Mammary microvascular endothelial cell (primary cell): ENCODE results near the gene FFAR3. TPM values are rescaled to one million over a fixed set of nuclear protein-coding genes. Genes with fewer than 3 reads are reported as not detected.

Experiments used
- total RNA-seq: library from RNA; depleted of rRNA; stranded (reverse); fragments of >200 nt; gene quantifications from 2 replicates; pipeline ENCODE4 v1.2.3, GENCODE V29; 2015

The FFAR3 gene
- not detected in 2 replicates for total RNA-seq

DNA sequence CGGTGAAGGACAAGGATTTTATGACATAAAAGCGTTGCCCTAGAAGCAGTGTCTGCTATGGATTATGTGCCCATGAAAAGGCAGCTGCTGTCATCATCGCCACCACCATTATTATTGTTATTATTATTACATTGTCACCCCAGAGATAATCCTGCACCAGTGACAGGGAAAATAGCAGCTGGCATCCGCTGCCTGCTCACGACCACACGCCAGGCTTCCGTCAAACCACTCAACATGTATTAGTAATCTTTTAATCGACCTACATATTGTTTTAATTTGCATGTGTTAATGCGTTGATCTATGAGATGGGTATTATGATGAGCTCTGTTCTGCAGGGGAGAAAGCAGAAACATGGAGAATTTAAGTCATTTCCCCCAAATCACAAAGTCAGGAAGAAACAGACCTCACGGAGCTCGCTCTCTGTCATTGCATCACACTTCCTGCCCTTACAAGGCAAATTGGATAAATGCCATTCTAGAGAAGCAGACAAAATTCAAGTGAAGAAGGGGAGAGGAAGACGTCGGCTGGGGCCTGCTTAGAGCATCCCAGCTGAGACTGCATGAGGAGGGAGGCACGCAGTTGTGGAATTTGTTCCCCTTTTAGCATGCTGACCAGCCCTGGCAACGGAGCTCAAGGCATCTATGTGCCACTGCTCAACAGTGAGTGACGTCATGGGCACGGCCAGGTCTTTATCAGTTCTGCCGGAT, at the start of gene FFAR3:
TSS of gene FFAR3 (plus strand) at position 594 of the 707 bp plus-strand sequence. CDS start 431 bp downstream, outside the sequence.

DNA sequence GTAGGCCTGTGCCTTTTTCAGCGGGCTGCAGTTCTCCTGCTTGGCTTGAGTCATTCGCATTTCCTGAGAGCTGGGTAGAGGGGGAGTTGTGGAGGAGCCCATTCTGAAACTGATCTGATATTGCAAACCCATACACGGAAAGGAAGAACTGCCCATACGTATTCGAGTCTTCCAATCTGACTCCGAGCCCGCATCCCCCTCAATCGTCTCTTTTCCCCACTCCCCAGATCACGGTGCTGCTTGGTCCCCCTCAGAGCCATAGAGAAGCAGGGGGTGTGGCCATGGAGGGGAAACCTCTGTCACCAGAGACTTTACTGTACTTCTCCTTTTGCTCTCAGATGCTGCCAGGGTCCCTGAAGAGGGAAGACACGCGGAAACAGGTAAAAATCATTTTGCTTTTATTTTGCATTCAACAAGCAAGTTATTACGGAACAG, 29.4 kb upstream of the FFAR3 start, which contains the start of gene CD22:
TSS of gene CD22 (plus strand) at position 337 of the 435 bp plus-strand sequence. CDS start 2,854 bp downstream, outside the sequence.

GRCh38 chr19:35347171-35347929, 10.9 kb upstream of the FFAR3 start, which contains the start of gene FFAR1:
Gene FFAR1, plus strand, starts transcription at chr19:35347902. Its CDS starts 3,650 bp downstream, at chr19:35351552.

DNA sequence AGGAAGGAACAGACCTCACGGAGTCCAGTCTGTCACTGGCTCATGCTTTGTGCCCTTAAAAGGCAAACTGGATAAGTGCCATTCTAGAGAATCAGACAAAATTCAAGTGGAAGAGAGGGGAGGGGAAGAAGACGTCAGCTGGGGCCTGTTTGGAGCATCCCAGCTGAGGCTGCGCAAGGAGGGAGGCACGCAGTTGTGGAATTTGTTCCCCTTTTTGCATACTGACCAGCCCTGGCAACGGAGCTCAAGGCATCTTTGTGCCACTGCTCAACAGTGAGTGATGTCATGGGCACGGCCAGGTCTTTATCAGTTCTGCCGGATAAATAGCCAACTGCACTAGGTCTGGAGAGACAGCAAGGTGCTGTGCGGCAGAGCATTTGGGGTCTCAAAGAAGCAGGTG, 12.5 kb downstream of the FFAR3 start, which contains the start of gene GPR42:
TSS of gene GPR42 (plus strand) at position 347 of the 400 bp plus-strand sequence. CDS start 292 bp downstream, outside the sequence.

Other genes with a start within 250 kb of the FFAR3 start
- gene FXYD3, start 242.6 kb upstream of the FFAR3 start, total RNA-seq, result not detected in 2 replicates
- not detected in 2 replicates for gene LGI4, start 223.4 kb upstream of the FFAR3 start, total RNA-seq
- not detected in 2 replicates for gene FXYD1, start 219.6 kb upstream of the FFAR3 start, total RNA-seq
- gene FXYD7, start 215.2 kb upstream of the FFAR3 start, total RNA-seq, result not detected in 2 replicates
- 257 and 258 TPM in 2 replicates for gene FXYD5, start 203.7 kb upstream of the FFAR3 start, total RNA-seq
- gene FAM187B, start 129.7 kb upstream of the FFAR3 start, total RNA-seq, result not detected in 2 replicates
- 0.93 and 2.0 TPM in 2 replicates for gene LSR, start 109.5 kb upstream of the FFAR3 start, total RNA-seq
- 63.6 and 70.2 TPM in 2 replicates for gene USF2, start 89.5 kb upstream of the FFAR3 start, total RNA-seq
- gene HAMP, start 75.9 kb upstream of the FFAR3 start, total RNA-seq, result not detected in 2 replicates
- not detected in 2 replicates for gene MAG, start 66.3 kb upstream of the FFAR3 start, total RNA-seq
- 0.15 and 1.1 TPM in 2 replicates for gene CD22, start 29.3 kb upstream of the FFAR3 start, total RNA-seq
- gene FFAR1, start 10.6 kb upstream of the FFAR3 start, total RNA-seq, result not detected in 2 replicates
- not detected in 2 replicates for gene GPR42, start 12.6 kb downstream of the FFAR3 start, total RNA-seq
- not detected in 2 replicates for gene FFAR2, start 89.8 kb downstream of the FFAR3 start, total RNA-seq
- not detected in 2 replicates for gene KRTDAP, start 132.0 kb downstream of the FFAR3 start, total RNA-seq
- gene DMKN, start 155.2 kb downstream of the FFAR3 start, total RNA-seq, result not detected in 2 replicates
- not detected in 2 replicates for gene SBSN, start 169.9 kb downstream of the FFAR3 start, total RNA-seq
- gene GAPDHS, start 175.0 kb downstream of the FFAR3 start, total RNA-seq, result not detected in 2 replicates
- gene TMEM147, start 187.2 kb downstream of the FFAR3 start, total RNA-seq, result 97.0 and 97.3 TPM in 2 replicates
- gene ATP4A, start 205.2 kb downstream of the FFAR3 start, total RNA-seq, result not detected in 2 replicates
- gene PMIS2, start 227.7 kb downstream of the FFAR3 start, total RNA-seq, result not detected in 2 replicates